ENCODE results near the gene MFAP5. TPM values are rescaled to one million over a fixed set of nuclear protein-coding genes. Genes with fewer than 3 reads are reported as not detected.

The MFAP5 gene
- total RNA-seq, 1 donor: 57.9 TPM

GRCh38 chr12:8699714-8700113 lies 37.1 kb upstream of the MFAP5 start:
- H3K79me2 ChIP-seq (ENCODE audit: insufficient read depth, low read length): peaks cover 57% of the 10 kb centered on the region
- H4K20me1 ChIP-seq (ENCODE audit: insufficient read depth, low read length): peaks cover 12% of the 10 kb centered on the region

GRCh38 chr12:8698879-8699278 lies 36.3 kb upstream of the MFAP5 start:
- no peaks in the 10 kb centered on the region for H3K9me3 ChIP-seq (ENCODE audit: low read depth, low read length)
- peaks cover 50% of the 10 kb centered on the region for H3K79me2 ChIP-seq (ENCODE audit: insufficient read depth, low read length)
- no peaks in the 10 kb centered on the region for H3K27me3 ChIP-seq (ENCODE audit: insufficient read depth, low read length)
- TF ChIP-seq CTCF (IDR thresholded peaks at IDR 0.05; ENCODE audit: extremely low read depth, low read depth, low read length): no peak
- H3K27ac ChIP-seq (ENCODE audit: low read depth, low read length): peak overlapping the region; percentile 65
- H3K36me3 ChIP-seq (ENCODE audit: insufficient read depth, low read length): peaks cover 5% of the 10 kb centered on the region
- peak overlapping the region; percentile 92 for H3K4me3 ChIP-seq (ENCODE audit: insufficient read depth, low read length)
- H4K20me1 ChIP-seq (ENCODE audit: insufficient read depth, low read length): peaks cover 12% of the 10 kb centered on the region
- DNase-seq (ENCODE audit: insufficient read length, low spot score, missing footprints): peak; percentile 68
- peak overlapping the region; percentile 89 for H3K4me2 ChIP-seq (ENCODE audit: insufficient read depth, low read length)
- peak overlapping the region; percentile 89 for H2AFZ ChIP-seq (ENCODE audit: low read length)
- peaks cover 18% of the 10 kb centered on the region for H3K4me1 ChIP-seq (ENCODE audit: insufficient read depth, low read length)

More at GRCh38 chr12:8699714-8700113, 37.1 kb upstream of the MFAP5 start:
- H3K4me3 ChIP-seq (ENCODE audit: insufficient read depth, low read length): peak overlapping the region; percentile 20
- H3K36me3 ChIP-seq (ENCODE audit: insufficient read depth, low read length): peaks cover 5% of the 10 kb centered on the region
- no peak for TF ChIP-seq CTCF (IDR thresholded peaks at IDR 0.05; ENCODE audit: extremely low read depth, low read depth, low read length)
- peak overlapping the region; percentile 89 for H3K4me2 ChIP-seq (ENCODE audit: insufficient read depth, low read length)
- no peaks in the 10 kb centered on the region for H3K9me3 ChIP-seq (ENCODE audit: low read depth, low read length)
- H3K4me1 ChIP-seq (ENCODE audit: insufficient read depth, low read length): peaks cover 18% of the 10 kb centered on the region
- no peaks in the 10 kb centered on the region for H3K27me3 ChIP-seq (ENCODE audit: insufficient read depth, low read length)
- no peak for DNase-seq (ENCODE audit: insufficient read length, low spot score, missing footprints)
- H3K27ac ChIP-seq (ENCODE audit: low read depth, low read length): no peak overlapping the region
- peak overlapping the region; percentile 12 for H2AFZ ChIP-seq (ENCODE audit: low read length)

GRCh38 chr12:8698132-8698851 lies 35.7 kb upstream of the MFAP5 start:
- TF ChIP-seq CTCF (IDR thresholded peaks at IDR 0.05; ENCODE audit: extremely low read depth, low read depth, low read length): no peak
- H3K79me2 ChIP-seq (ENCODE audit: insufficient read depth, low read length): peaks cover 44% of the 10 kb centered on the region
- H3K36me3 ChIP-seq (ENCODE audit: insufficient read depth, low read length): peaks cover 5% of the 10 kb centered on the region
- H3K9me3 ChIP-seq (ENCODE audit: low read depth, low read length): no peaks in the 10 kb centered on the region
- peaks cover 18% of the 10 kb centered on the region for H3K4me1 ChIP-seq (ENCODE audit: insufficient read depth, low read length)
- peak overlapping the region; percentile 92 for H3K4me3 ChIP-seq (ENCODE audit: insufficient read depth, low read length)
- H3K4me2 ChIP-seq (ENCODE audit: insufficient read depth, low read length): peak overlapping the region; percentile 89
- peak overlapping the region; percentile 65 for H3K27ac ChIP-seq (ENCODE audit: low read depth, low read length)
- peak; percentile 92 for DNase-seq (ENCODE audit: insufficient read length, low spot score, missing footprints)
- peaks cover 10% of the 10 kb centered on the region for H4K20me1 ChIP-seq (ENCODE audit: insufficient read depth, low read length)
- H2AFZ ChIP-seq (ENCODE audit: low read length): peak overlapping the region; percentile 89
- no peaks in the 10 kb centered on the region for H3K27me3 ChIP-seq (ENCODE audit: insufficient read depth, low read length)

- Histone ChIP-seq H2AFZ (ENCODE audit: low read length) (peak within 1 kb of the TSS; percentile 90), H3K4me2 (ENCODE audit: insufficient read depth, low read length) (peak within 1 kb of the TSS; percentile 93), H3K9me3 (ENCODE audit: low read depth, low read length) (no peaks in the 10 kb centered on the region), H3K27me3 (ENCODE audit: insufficient read depth, low read length) (no peaks in the 10 kb centered on the region), H3K4me1 (ENCODE audit: insufficient read depth, low read length) (peaks cover 18% of the 10 kb centered on the region), H4K20me1 (ENCODE audit: insufficient read depth, low read length) (peaks cover 9% of the 10 kb centered on the region), H3K4me3 (ENCODE audit: insufficient read depth, low read length) (peak within 1 kb of the TSS; percentile 92), H3K79me2 (ENCODE audit: insufficient read depth, low read length) (peaks cover 38% of the 10 kb centered on the region), H3K36me3 (ENCODE audit: insufficient read depth, low read length) (peaks cover 5% of the 10 kb centered on the region), H3K27ac (ENCODE audit: low read depth, low read length) (peak within 1 kb of the TSS; percentile 65)
- TF ChIP-seq CTCF (IDR thresholded peaks at IDR 0.05; ENCODE audit: extremely low read depth, low read depth, low read length): no peak
- DNase-seq (ENCODE audit: insufficient read length, low spot score, missing footprints): peak; percentile 97
These were observed 35.0 kb upstream of the MFAP5 start, which contains the start of gene RIMKLB for GRCh38 chr12:8697476-8698131. RIMKLB (plus strand) TSS chr12:8697991; CDS start chr12:8713867, 15,876 bp downstream.
